ENCODE data around the gene FTO. TPM values are rescaled to one million over a fixed set of nuclear protein-coding genes. Genes with fewer than 3 reads are reported as not detected.

FTO gene
- total and polyA plus RNA-seq, 2 experiments from 2014 or later, result 46.8 to 77.7 TPM

- no peak overlapping the region for H3K27ac ChIP-seq
- no peak for DNase-seq (ENCODE audit: low spot score)
- H2AFZ ChIP-seq, result no peak overlapping the region
- H3K9me2 ChIP-seq (replicated peaks; ENCODE audit: insufficient read depth), result no peaks in the 10 kb centered on the region
- H4K20me1 ChIP-seq (ENCODE audit: insufficient read depth, poor library complexity, severe bottlenecking), result no peaks in the 10 kb centered on the region
- no peak overlapping the region for H3K4me2 ChIP-seq
- 78% methylated on average over 19 of the region's 19 CpGs for WGBS (ENCODE audit: low lambda C conversion rate, missing lambda C conversion rate)
- no peak for TF ChIP-seq EZH2phosphoT487 (IDR thresholded peaks at IDR 0.05; ENCODE audit: low read depth, severe bottlenecking, unreplicated experiment)
- TF ChIP-seq, protein P1, sequence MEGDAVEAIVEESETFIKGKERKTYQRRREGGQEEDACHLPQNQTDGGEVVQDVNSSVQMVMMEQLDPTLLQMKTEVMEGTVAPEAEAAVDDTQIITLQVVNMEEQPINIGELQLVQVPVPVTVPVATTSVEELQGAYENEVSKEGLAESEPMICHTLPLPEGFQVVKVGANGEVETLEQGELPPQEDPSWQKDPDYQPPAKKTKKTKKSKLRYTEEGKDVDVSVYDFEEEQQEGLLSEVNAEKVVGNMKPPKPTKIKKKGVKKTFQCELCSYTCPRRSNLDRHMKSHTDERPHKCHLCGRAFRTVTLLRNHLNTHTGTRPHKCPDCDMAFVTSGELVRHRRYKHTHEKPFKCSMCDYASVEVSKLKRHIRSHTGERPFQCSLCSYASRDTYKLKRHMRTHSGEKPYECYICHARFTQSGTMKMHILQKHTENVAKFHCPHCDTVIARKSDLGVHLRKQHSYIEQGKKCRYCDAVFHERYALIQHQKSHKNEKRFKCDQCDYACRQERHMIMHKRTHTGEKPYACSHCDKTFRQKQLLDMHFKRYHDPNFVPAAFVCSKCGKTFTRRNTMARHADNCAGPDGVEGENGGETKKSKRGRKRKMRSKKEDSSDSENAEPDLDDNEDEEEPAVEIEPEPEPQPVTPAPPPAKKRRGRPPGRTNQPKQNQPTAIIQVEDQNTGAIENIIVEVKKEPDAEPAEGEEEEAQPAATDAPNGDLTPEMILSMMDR (IDR thresholded peaks at IDR 0.05; ENCODE audit: poor library complexity), result no peak
- no peak for TF ChIP-seq EZH2 (IDR thresholded peaks at IDR 0.05; ENCODE audit: borderline replicate concordance)
- no peaks in the 10 kb centered on the region for H3K79me2 ChIP-seq
- H3K27me3 ChIP-seq, result no peaks in the 10 kb centered on the region
- no peak overlapping the region for H3K4me3 ChIP-seq
- no peaks in the 10 kb centered on the region for H3K36me3 ChIP-seq (replicated peaks; ENCODE audit: insufficient read depth, low read depth)
- no peaks in the 10 kb centered on the region for H3K9me3 ChIP-seq (ENCODE audit: low read depth)
- no peaks in the 10 kb centered on the region for H3K4me1 ChIP-seq (ENCODE audit: insufficient read depth)
Observed at GRCh38 chr16:54152362-54153239, 448.6 kb downstream of the FTO start.

DNA sequence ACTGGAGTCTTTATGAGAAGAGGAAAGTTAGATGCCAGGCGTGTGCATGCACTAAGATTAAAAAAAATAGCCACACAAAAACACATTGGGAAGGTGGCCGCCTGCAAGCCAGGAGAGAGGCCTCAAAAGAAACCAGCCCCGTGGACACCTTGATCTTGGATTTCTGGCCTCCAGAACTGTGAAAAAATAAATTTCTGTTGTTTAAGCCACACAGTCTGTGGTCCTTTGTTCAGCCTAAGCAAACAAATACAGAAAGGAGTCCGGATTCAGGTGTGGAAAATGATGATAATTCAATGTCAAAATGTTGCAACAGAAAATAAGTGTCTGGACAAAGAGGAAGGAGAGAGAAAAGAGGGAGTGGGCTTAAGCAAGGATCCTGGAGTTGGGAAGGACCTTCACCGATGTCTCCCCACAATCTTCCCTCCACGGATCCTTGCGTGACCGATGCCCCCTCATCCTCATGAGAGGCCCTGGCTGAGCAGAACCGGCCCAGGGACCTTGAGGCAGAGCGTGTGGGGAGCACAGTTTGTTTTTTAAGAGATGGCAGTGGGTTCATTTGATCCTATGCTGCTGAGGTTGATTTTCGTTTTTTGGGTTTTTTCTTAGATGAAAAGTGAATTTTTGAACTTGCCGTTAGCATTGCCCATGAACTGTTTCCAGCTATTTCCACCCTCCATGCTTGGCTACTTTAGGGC, 449.4 kb downstream of the FTO start:
- Histone ChIP-seq H3K27me3 (no peaks in the 10 kb centered on the region), H3K9me2 (replicated peaks; ENCODE audit: insufficient read depth) (no peaks in the 10 kb centered on the region), H3K4me3 (no peak overlapping the region), H4K20me1 (ENCODE audit: insufficient read depth, poor library complexity, severe bottlenecking) (no peaks in the 10 kb centered on the region), H2AFZ (no peak overlapping the region), H3K9me3 (ENCODE audit: low read depth) (no peaks in the 10 kb centered on the region), H3K79me2 (no peaks in the 10 kb centered on the region), H3K4me2 (no peak overlapping the region), H3K27ac (no peak overlapping the region), H3K4me1 (ENCODE audit: insufficient read depth) (no peaks in the 10 kb centered on the region), H3K36me3 (replicated peaks; ENCODE audit: insufficient read depth, low read depth) (no peaks in the 10 kb centered on the region)
- 94% methylated on average over 12 of the region's 12 CpGs for WGBS (ENCODE audit: low lambda C conversion rate, missing lambda C conversion rate)
- DNase-seq (ENCODE audit: low spot score), result no peak
- TF ChIP-seq EZH2 (IDR thresholded peaks at IDR 0.05; ENCODE audit: borderline replicate concordance), result no peak
- TF ChIP-seq, protein P1 (IDR thresholded peaks at IDR 0.05; ENCODE audit: poor library complexity), result no peak
- no peak for TF ChIP-seq EZH2phosphoT487 (IDR thresholded peaks at IDR 0.05; ENCODE audit: low read depth, severe bottlenecking, unreplicated experiment)

DNA sequence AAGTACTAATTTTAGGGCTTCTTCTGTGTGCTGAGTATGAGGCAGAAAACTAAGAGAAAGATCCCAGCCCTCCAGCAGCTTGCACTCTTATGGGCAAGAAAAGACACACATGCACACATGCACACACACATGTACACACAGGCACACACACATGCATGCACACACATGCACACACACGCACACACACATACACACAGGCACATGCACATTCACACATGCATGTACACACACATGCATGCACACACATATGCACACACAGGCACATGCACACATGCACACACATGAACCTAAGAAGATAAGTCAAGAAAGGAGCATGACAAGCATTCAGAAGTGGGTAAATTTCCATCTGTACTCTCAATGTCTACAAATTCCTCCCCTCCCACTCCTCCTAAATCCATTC, 452.4 kb downstream of the FTO start:
- Histone ChIP-seq H3K79me2 (no peaks in the 10 kb centered on the region), H3K4me1 (ENCODE audit: insufficient read depth) (no peaks in the 10 kb centered on the region), H3K27ac (no peak overlapping the region), H3K4me2 (no peak overlapping the region), H3K27me3 (no peaks in the 10 kb centered on the region), H3K36me3 (replicated peaks; ENCODE audit: insufficient read depth, low read depth) (no peaks in the 10 kb centered on the region), H4K20me1 (ENCODE audit: insufficient read depth, poor library complexity, severe bottlenecking) (no peaks in the 10 kb centered on the region), H3K9me3 (ENCODE audit: low read depth) (no peaks in the 10 kb centered on the region), H3K9me2 (replicated peaks; ENCODE audit: insufficient read depth) (no peaks in the 10 kb centered on the region), H2AFZ (no peak overlapping the region), H3K4me3 (no peak overlapping the region)
- TF ChIP-seq EZH2 (IDR thresholded peaks at IDR 0.05; ENCODE audit: borderline replicate concordance), result no peak
- TF ChIP-seq EZH2phosphoT487 (IDR thresholded peaks at IDR 0.05; ENCODE audit: low read depth, severe bottlenecking, unreplicated experiment), result no peak
- TF ChIP-seq, protein P1 (IDR thresholded peaks at IDR 0.05; ENCODE audit: poor library complexity), result no peak
- 100% methylated on average over 1 of the region's 1 CpG for WGBS (ENCODE audit: low lambda C conversion rate, missing lambda C conversion rate)
- DNase-seq (ENCODE audit: low spot score), result no peak

All from hepatocyte (in vitro differentiated cells).